NT2/D1 (cell line): Measurements from ENCODE around the gene FLOT1.

Experiments
- SUZ12 ChIP-seq: IDR thresholded peaks from 2 replicates; pipeline ENCODE4 v1.6.1; 2011; ENCODE audit not compliant: insufficient read length, insufficient read depth; ENCODE audit errors: extremely low read depth
- YY1 ChIP-seq: IDR thresholded peaks from 2 replicates; pipeline ENCODE4 v1.6.1; 2011; ENCODE audit not compliant: insufficient read length, insufficient read depth
- ZNF274 ChIP-seq: IDR thresholded peaks from 2 replicates; pipeline ENCODE4 v1.6.1; 2011; ENCODE audit warnings: mild to moderate bottlenecking, low read depth, low read length

GRCh38 chr6:30769853-30770524, 27.5 kb upstream of the FLOT1 start:
- TF ChIP-seq ZNF274 (no peak), YY1 (no peak), SUZ12 (no peak)
